Measurements from ENCODE around the gene LRCH1. TPM values are rescaled to one million over a fixed set of nuclear protein-coding genes. Genes with fewer than 3 reads are reported as not detected.

The LRCH1 gene
- total RNA-seq, 1 experiment from 2014 or later = 11.8 TPM

- TF ChIP-seq HMGXB4 (CRISPR knock-in tag; IDR thresholded peaks at IDR 0.05) = no peak
- no peak for TF ChIP-seq ERG (CRISPR knock-in tag; IDR thresholded peaks at IDR 0.05)
- no peak for TF ChIP-seq NFATC4 (CRISPR knock-in tag; IDR thresholded peaks at IDR 0.05)
- TF ChIP-seq IRF1 (CRISPR knock-in tag; IDR thresholded peaks at IDR 0.05) = no peak
- no peak for TF ChIP-seq ARID4B (CRISPR knock-in tag; IDR thresholded peaks at IDR 0.05; ENCODE audit: borderline replicate concordance)
- no peak for TF ChIP-seq NR3C1 (CRISPR knock-in tag; conservative IDR thresholded peaks at IDR 0.05; ENCODE audit: low read depth)
These were observed 115.3 kb downstream of the LRCH1 start (continued) for GRCh38 chr13:46668302-46668720.

GRCh38 chr13:46668931-46669525 is 116.1 kb downstream of the LRCH1 start:
- H3K9me3 Mint-ChIP-seq = no peaks in the 10 kb centered on the region
- POLR2A ChIA-PET = no interaction called here
- no peak overlapping the region for H3K4me3 Mint-ChIP-seq
- ATAC-seq (no peak), DNase-seq (ENCODE audit: low spot score) (no peak)
- H3K27ac Mint-ChIP-seq = no peak overlapping the region
- H3K27me3 Mint-ChIP-seq (ENCODE audit: low read depth) = no peaks in the 10 kb centered on the region
- peaks cover 45% of the 10 kb centered on the region for H3K4me1 Mint-ChIP-seq
- no peaks in the 10 kb centered on the region for H3K36me3 Mint-ChIP-seq
- CTCF ChIA-PET = interaction anchor here (1.1 to 1.8 kb wide), 3 partner anchors 9 to 118 kb away, joined by 3 to 5 read pairs (median 4); no protein-coding TSS in a partner anchor
- TF ChIP-seq ESRRA (CRISPR knock-in tag; IDR thresholded peaks at IDR 0.05; ENCODE audit: borderline replicate concordance) = no peak
- TF ChIP-seq NFYB (CRISPR knock-in tag; conservative IDR thresholded peaks at IDR 0.05; ENCODE audit: low read depth) = no peak
- no peak for TF ChIP-seq ERG (CRISPR knock-in tag; IDR thresholded peaks at IDR 0.05)
- TF ChIP-seq FOXP1 (CRISPR knock-in tag; IDR thresholded peaks at IDR 0.05; ENCODE audit: borderline replicate concordance) = no peak
- TF ChIP-seq RELA (CRISPR knock-in tag; IDR thresholded peaks at IDR 0.05; ENCODE audit: borderline replicate concordance) = no peak
- no peak for TF ChIP-seq CBFB (CRISPR knock-in tag; IDR thresholded peaks at IDR 0.05; ENCODE audit: low read depth)
- TF ChIP-seq MYBL2 (CRISPR knock-in tag; IDR thresholded peaks at IDR 0.05) = no peak
- no peak for TF ChIP-seq KAT7 (CRISPR knock-in tag; IDR thresholded peaks at IDR 0.05; ENCODE audit: borderline replicate concordance)
- no peak for TF ChIP-seq SMAD3 (CRISPR knock-in tag; IDR thresholded peaks at IDR 0.05; ENCODE audit: borderline replicate concordance)
- no peak for TF ChIP-seq ETV6 (CRISPR knock-in tag; IDR thresholded peaks at IDR 0.05)
- no peak for TF ChIP-seq STAT6 (CRISPR knock-in tag; conservative IDR thresholded peaks at IDR 0.05; ENCODE audit: low read depth)
- no peak for TF ChIP-seq GRHL2 (CRISPR knock-in tag; IDR thresholded peaks at IDR 0.05; ENCODE audit: insufficient replicate concordance, severe bottlenecking)
- no peak for TF ChIP-seq ZNF138 (CRISPR knock-in tag; conservative IDR thresholded peaks at IDR 0.05)
- TF ChIP-seq ATF1 (CRISPR knock-in tag; IDR thresholded peaks at IDR 0.05) = no peak
- no peak for TF ChIP-seq TP53 (CRISPR knock-in tag; IDR thresholded peaks at IDR 0.05)
- TF ChIP-seq USF1 (CRISPR knock-in tag; IDR thresholded peaks at IDR 0.05) = no peak
